ENCODE data around the gene CERS5.

Gene CERS5

GRCh38 chr12:50123203-50123602 lies 44.0 kb downstream of the CERS5 start:
- DNase-seq, result no peak

DNA sequence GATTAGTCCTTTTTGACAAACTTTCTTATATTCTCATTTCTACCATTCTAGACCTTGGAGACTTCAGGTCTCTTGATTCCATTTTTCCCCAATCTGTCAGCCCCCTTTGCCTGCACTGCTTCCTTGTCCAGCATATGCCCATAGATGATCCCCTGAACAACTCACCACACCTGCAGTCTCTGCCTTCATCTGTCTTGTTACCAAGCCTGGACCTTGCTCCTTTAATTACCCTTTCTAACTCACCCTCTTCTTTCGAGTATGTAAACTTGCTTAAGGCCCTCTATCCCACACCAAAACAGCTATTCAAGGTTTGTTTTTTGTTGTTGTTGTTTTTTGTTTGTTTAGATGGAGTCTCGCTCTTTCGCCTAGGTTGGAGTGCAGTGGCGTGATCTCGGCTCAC lies 45.5 kb downstream of the CERS5 start:
- no peak for DNase-seq

- no peak for DNase-seq
These were observed 46.2 kb downstream of the CERS5 start for GRCh38 chr12:50120953-50121352.

DNA sequence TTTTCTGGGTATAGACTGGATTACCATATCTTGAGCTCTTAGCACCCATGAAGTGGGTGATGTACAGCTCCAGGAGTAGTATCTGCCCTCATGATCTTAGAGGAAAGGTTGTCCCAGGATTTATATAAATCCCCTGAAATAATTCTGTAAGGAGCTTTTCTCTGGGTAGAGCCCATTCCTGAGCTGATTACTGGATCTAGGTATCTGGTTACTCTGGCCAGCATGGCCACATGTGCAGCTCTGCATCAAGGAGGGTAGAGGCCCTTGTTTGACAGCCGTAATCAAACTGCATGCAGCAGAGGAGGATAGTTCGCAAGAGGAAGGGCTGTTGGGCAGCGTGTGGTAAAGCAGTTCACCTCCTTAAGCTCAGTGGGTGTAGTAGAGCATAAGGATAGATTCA lies 46.6 kb downstream of the CERS5 start:
- DNase-seq, result no peak

- no peak for DNase-seq
These were observed 47.8 kb downstream of the CERS5 start for GRCh38 chr12:50119387-50119786.

- no peak for DNase-seq
These were observed 50.0 kb downstream of the CERS5 start for GRCh38 chr12:50117057-50117622.

GRCh38 chr12:50112456-50113218 lies 54.5 kb downstream of the CERS5 start:
- no peak for DNase-seq

- DNase-seq, result peak; percentile 100
These were observed 55.3 kb downstream of the CERS5 start, which contains the start of gene COX14 for GRCh38 chr12:50111693-50112455. Gene COX14, plus strand, starts transcription at chr12:50112236. Its CDS starts 7,808 bp downstream, at chr12:50120044.

DNA sequence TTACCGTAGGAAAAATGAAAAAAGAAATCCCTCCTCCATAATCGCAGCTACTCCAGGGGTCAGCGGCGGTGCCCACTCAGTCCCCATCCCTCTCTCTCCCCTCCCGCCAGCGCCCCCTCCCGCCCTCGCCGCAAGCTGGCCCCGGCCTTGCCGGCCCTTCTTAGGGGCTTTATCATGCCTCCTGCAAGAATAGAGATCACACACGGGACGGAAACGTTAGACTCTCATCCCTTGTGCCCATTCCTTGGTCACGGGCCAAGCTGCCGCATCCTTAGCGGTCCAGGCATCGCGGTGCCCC lies 55.8 kb downstream of the CERS5 start:
- no peak for DNase-seq

DNA sequence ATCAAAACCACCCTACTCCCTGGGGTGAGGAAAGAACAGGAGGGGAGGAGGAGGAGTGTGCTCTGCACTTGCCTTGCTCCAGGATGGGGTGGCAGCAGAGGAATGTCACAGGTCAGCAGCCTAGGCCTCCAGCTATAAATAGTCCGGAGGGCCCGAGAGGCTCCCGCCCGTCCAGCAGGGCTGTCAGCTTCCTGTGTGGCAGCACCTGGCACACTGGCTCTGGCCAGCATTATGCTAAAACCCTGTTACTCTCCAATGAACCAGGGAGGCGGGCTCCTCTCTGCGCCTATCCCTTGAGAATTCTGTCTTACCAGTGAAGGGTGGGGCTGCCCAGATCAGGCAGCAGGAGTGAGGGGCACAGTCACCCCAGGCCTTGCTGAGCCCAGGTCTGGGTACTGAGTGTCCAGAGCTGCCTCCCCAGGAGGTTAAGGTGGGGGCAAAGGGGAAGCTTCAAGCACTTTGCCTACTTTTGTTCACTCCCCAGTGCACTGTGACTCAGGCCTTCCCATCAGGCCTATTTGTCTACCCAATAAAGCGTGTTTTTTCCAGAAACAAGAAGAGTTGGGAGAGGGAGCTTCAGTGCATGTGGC lies 56.3 kb downstream of the CERS5 start:
- peak; percentile 60 for DNase-seq

DNA sequence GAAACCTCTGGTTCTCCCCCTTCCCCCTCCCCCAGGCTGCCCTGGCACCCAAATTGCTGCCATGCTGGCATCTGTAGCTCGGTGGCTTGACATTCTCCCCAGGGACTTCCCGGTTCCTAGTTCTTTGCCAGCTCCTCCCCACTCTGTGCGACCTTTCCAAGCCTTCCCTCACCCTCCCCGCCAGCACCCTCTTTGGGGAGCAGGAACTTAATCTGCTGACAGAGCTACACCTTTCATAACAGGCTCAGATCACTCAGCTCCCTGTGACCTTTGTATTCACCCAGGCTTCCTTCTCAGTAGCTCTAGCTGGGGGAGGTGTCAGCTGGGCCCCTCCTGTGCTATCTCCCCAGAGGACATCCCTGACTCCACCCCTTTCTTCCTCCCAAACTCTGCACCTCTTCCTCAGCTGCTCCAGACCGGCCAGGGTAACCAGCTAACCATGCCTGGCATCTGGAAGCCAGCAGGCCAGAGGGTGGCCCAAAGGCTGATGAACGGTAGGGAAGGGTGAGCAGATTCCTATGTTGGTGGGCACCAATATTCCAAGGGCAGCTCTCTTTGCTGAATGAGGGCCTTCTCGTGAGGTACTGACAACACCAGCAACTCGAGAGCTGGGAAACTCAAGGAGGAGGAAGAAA lies 56.9 kb downstream of the CERS5 start:
- no peak for DNase-seq

DNA sequence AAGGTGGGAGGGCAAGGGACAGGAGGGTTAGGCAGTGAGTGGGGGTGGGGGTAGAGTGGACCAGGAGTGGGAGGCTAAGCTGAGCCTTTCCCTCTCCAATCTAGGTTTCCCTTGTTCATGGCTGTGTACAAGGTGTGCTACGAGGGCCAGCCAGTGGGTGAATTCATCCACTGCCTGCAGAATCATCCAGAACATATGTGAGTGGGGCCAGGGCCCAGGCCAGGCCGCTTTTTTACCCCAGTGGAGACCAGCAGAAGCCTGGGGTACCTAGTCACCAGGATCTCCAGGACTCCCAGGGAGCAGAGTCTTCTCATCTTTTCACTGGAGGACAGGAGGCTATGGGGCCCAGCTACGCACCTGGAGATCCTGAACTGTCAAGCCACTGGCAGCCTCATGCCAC lies 57.9 kb downstream of the CERS5 start:
- DNase-seq, result no peak

DNA sequence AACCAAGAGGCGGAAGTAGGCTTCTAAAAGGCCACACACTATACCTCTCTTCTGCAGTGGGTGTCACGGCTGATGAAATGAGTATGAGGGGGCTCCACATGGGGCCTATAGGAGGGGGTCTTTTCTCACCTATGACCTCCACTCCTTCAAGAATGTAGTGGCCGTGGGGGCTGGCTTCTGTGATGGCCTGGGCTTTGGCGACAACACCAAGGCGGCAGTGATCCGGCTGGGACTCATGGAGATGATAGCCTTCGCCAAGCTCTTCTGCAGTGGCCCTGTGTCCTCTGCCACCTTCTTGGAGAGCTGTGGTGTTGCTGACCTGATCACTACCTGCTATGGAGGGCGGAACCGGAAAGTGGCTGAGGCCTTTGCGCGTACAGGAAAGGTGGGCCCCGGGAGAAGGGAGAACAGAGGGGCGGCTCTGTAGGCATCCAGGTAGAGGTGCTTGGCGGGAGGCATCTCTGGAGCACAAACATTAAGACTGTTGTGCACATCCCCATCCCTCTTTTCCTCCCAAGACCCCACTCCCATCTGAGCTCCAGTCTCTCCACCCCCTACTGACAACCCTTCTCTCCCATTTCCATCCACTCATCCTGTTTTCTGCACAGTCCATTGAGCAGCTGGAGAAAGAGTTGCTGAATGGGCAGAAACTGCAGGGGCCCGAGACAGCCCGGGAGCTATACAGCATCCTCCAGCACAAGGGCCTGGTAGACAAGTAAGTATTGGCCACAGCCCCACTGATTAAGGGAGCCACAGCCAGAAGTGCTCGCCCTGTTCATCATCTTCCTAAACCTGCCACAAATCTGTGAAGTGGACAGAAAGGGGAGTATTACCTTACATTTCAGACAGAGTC lies 59.5 kb downstream of the CERS5 start:
- DNase-seq, result peak; percentile 38

GRCh38 chr12:50106907-50107306 lies 60.3 kb downstream of the CERS5 start:
- DNase-seq, result no peak

DNA sequence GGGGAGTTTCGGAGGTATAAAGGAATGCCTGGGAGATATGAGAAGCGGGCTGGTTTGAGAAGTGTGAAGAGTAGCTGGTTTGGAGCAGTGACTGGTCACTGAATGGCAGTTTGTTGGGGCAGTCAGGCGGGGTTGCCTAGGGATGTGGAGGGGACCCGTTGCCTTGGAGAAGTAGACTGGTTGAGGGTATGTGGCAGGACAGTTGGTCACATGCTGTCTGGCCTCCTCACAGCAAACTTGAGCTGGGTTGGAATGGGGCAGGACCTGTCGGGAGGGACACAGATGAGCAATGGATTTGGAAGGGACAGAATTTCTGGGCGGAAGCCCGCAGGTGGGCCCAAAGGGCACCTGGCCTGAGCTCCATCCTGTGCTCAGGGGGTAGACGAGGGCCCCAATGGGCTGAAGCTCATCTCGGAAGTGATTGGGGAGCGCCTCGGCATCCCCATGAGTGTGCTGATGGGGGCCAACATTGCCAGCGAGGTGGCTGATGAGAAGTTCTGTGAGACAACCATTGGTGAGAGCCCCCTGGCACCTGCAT lies 61.2 kb downstream of the CERS5 start:
- no peak for DNase-seq

DNA sequence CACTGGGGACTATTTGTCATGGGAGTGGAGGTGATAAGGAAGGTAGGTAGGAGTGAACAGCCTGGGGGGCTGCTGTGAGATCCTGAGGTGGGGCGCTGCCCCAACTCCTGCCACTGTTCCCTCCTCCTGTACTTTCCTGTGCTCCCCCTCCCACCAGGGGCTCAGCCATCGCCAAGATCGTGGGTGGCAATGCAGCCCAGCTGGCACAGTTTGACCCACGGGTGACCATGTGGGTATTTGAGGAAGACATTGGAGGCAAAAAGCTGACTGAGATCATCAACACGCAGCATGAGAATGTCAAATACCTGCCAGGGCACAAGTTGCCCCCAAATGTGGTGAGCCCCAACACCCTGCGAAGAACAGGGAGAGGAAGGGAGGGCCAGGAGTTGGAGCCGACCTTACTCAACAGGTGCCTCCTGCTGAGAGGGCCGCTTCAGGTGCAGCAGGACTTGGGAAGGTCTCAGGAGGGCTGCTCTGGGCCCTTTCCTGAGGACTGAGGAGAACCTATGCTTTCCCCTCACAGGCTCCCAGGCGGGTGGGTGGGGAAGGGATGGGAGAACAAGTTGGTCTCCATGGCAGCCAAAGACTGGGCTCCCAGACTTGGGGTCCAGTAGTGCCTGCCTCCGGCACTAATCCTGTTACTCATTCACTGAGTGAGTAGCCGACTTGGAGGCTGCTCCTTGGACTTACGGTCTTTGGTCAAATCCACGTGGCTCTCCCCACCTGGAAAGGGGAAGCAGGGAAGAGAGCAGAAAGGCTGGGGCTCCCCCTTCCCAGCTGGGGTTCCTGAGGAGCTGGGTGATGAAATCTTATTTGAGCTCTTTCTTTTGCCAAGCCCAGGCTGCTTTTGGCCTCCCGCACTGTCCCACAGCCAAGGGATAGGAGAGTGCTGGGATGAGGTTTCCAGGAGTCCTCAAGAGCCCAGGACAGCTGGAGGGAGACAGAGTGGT lies 62.5 kb downstream of the CERS5 start:
- no peak for DNase-seq

DNA sequence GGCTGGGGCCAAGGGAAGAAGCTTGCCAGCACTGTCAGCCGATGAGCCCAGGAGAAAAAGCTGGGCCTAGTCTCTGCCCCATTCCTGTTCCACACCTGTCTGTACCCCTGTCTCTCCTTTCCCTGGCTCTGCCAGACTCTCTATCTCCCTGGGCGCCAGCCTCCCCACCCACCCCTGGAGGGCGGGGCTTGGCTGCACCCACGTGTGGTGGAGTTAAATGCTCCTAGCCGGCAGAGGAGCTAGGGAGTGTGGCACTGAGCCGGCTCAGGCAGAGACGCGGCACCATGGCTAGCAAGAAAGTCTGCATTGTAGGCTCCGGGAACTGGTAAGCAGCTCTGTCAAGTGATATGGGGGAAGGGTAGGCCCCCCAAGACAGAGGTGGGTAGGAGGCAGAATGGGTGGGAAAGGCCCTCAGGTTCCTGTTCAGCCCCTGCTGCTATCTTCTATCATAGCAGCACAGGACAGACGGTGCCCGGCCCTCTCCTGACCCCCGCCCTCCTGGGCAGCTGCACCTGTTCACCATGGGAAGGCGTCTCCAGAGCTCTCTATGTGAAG lies 63.3 kb downstream of the CERS5 start, which contains the start of gene GPD1:
GPD1 (plus strand) TSS at position 242 of the 555 bp plus-strand sequence; CDS start at position 285, 43 bp downstream.
- DNase-seq, result peak; percentile 38

DNA sequence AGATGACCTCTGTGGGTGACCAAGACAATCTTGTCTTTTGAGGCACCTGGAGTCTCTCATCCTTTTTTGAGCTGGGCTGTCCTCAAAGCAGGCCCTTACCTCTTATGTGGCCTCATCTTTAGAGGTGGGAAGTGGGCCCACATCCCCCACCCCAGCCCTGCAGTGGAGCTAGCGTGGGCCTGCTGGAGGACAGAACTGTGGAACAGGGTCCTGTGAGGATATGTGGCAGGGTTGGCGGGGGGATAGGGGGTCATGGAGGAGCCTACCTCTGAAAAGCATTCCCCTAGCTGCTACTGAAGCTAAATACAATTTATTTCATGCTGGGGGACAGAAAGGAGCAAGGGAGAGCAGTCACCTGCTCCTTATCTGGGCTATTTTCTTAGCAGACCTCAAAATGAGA lies 63.8 kb downstream of the CERS5 start:
- DNase-seq, result no peak

GRCh38 chr12:50102646-50103309 lies 64.4 kb downstream of the CERS5 start:
- DNase-seq, result no peak

DNA sequence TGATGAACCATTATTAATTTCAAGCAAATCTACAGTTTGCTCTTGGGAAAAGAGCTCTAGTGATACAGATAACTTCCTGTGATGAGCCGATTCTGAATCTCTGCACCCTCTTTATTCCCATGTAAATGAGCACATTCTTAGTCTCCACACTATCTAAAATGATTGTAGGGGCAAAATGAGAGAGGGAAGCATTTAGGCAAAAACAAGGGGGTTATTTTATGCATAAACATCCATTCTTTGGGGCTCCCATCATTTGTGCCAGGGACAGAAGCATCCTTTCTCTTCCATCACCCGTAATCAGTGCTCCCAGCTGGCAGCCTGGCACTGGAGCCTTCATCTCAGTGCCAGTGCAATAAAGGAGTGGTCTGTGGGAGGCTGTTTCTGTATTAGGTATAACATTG lies 65.0 kb downstream of the CERS5 start:
- DNase-seq, result no peak

Measured in retina (tissue), 1 donor.